Hepatocyte (in vitro differentiated cells): ENCODE data around the gene MC1R.

ENCODE experiments used
- EZH2 ChIP-seq: fragments of 200-600 bp; sonication (generic); IDR thresholded peaks from 2 replicates; pipeline ENCODE4 v1.6.1; 2016; ENCODE audit warnings: antibody characterized with exemption, mild to moderate bottlenecking, borderline replicate concordance
- EZH2phosphoT487 ChIP-seq: fragments of 200-600 bp; sonication (generic); IDR thresholded peaks from one replicate; pipeline ENCODE4 v1.6.1; 2018; ENCODE audit warnings: antibody characterized with exemption, mild to moderate bottlenecking, low read depth, moderate library complexity; ENCODE audit not compliant: unreplicated experiment, severe bottlenecking
- TF ChIP-seq, protein P1 (sequence below): fragments of 200-600 bp; sonication (generic); IDR thresholded peaks from 2 replicates; pipeline ENCODE4 v1.5.1; 2016; ENCODE audit warnings: antibody characterized with exemption, mild to moderate bottlenecking; ENCODE audit not compliant: poor library complexity

GRCh38 chr16:89966756-89967155, 48.1 kb downstream of the MC1R start:
- TF ChIP-seq, protein P1, sequence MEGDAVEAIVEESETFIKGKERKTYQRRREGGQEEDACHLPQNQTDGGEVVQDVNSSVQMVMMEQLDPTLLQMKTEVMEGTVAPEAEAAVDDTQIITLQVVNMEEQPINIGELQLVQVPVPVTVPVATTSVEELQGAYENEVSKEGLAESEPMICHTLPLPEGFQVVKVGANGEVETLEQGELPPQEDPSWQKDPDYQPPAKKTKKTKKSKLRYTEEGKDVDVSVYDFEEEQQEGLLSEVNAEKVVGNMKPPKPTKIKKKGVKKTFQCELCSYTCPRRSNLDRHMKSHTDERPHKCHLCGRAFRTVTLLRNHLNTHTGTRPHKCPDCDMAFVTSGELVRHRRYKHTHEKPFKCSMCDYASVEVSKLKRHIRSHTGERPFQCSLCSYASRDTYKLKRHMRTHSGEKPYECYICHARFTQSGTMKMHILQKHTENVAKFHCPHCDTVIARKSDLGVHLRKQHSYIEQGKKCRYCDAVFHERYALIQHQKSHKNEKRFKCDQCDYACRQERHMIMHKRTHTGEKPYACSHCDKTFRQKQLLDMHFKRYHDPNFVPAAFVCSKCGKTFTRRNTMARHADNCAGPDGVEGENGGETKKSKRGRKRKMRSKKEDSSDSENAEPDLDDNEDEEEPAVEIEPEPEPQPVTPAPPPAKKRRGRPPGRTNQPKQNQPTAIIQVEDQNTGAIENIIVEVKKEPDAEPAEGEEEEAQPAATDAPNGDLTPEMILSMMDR = no peak
- no peak for TF ChIP-seq EZH2
- TF ChIP-seq EZH2phosphoT487 = no peak
